HG02884 (cell line): ENCODE measurements around the gene ANKDD1A.

ENCODE experiments used
- ATAC-seq: cut with Tn5 transposase; IDR thresholded peaks from one replicate; pipeline ENCODE4 v1.9.1; 2021; ENCODE audit warnings: mild to moderate bottlenecking, moderate library complexity; ENCODE audit not compliant: unreplicated experiment

ANKDD1A gene

DNA sequence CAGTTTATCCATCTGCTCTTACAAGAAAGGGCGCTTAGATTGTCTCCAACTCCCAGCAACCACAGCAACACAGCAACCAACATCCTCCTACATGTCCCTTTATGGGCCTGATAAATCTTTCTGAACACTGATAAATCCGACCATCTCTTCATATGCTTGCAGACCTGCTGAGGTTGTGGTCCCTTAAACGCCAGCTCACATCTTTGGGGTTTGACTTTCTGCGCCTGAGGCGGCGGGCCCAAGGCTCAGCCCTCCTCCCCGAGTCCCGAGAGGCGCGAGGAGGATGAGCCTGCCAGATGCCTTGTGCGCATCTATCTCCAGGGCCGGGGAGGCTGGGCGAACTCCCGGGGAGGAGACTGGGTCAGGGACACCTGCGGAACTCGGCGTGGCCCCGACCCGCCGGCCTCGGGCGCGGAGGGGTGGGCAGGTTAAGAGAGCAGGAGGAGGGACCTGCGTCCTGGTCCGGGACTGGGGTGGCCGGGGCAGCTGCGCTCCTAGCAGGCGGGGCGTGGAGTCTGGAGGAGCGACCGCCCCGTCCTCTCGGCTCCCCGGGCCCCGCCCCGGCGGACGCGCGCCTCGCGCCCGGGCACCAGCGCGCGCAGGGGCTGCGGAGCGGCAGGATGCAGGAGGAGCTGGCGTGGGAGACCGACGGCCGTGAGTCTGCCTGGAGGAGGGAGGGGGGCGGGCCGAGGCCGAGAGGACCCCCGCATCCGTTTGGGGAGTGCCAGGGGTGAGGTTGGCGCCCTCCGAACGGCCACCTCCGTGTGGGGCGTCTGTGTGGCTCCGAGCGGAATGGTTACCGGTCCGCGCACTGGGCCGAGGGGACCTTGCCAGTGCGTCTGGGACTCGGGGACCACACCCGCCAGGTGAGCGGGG, at the start of gene ANKDD1A:
ANKDD1A (plus strand) TSS at position 592 of the 876 bp plus-strand sequence; CDS start at position 621, 29 bp downstream.
- no peak for ATAC-seq

DNA sequence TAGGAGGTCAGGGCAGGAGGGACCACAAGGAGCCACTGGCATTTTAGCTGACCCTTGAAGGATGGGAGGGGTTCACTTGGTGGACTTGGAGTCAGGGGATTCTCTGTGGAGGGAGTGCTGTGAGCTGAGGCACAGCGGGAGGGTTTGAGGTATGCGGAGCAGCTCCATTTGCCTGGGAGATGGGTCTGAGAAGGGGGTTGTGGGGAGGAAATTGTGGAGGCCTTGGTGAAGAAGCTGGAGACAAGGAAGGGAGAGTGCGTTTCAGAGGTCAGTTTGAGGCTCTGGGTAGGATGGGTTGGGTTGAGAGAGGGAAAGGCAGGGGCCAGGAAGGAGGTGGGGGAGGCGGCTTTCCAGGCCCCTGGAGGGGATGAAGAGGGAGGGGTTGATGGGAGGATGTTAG, 49.7 kb upstream of the ANKDD1A start:
- no peak for ATAC-seq

DNA sequence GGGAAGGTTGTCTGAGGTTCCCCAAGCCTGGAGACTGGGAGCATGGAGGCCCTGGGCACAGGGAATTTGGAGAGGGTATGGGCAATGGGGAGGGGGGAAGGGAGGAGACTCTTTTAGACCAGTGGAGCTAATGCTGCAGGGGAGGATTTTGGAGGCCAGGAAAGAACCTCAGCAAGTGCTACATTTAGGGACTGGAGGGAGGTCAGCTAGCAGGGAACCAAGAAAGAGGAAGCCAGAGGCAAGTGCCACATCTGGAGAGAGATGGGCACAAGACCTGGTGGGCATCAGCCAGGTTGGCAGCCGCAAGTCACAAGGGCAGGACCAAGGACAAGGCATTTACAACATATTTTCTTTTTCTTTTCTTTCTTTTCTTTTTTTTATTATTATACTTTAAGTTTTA, 49.3 kb upstream of the ANKDD1A start:
- no peak for ATAC-seq

DNA sequence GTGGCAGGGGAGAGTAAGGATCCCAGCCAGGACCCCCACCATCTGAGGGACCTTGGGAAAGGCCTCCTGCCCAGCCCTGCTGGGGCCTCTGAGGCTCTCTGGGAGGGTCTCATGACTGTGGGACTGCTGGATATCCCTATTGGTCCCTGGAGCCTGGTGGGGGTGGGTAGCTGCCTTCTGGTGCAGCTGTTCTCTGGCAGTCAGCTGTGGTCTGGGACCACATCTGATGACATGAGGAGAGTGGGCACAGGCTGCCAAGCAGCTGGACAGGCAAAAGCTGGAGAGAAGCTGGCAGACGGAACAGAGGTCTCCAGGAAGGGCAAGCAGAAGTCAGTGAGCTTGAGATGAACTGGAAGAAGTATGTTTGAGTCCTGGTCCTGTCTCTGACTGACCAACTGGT, 47.6 kb upstream of the ANKDD1A start:
- ATAC-seq, result no peak

DNA sequence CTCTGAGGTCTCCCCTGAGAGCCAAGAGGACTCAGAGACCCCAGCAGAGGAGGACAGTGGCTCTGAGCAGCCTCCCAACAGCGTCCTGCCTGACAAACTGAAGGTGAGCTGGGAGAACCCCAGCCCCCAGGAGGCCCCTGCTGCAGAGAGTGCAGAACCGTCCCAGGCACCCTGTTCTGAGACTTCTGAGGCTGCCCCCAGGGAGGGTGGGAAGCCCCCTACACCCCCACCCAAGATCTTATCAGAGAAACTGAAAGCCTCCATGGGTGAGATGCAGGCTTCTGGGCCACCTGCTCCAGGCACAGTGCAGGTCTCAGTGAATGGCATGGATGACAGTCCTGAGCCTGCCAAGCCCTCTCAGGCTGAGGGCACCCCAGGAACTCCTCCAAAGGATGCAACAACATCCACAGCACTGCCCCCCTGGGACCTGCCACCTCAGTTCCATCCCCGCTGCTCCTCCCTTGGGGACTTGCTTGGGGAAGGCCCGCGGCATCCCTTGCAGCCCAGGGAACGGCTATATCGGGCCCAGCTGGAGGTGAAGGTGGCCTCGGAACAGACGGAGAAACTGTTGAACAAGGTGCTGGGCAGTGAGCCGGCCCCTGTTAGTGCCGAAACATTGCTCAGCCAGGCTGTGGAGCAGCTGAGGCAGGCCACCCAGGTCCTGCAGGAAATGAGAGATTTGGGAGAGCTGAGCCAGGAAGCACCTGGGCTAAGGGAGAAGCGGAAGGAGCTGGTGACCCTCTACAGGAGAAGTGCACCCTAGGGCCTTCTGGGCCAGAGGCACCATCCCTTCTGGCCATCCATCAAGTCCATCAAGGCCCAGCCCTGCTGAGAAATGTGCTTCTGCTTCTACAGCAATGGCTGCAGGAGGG, 46.3 kb upstream of the ANKDD1A start:
- ATAC-seq, result no peak

DNA sequence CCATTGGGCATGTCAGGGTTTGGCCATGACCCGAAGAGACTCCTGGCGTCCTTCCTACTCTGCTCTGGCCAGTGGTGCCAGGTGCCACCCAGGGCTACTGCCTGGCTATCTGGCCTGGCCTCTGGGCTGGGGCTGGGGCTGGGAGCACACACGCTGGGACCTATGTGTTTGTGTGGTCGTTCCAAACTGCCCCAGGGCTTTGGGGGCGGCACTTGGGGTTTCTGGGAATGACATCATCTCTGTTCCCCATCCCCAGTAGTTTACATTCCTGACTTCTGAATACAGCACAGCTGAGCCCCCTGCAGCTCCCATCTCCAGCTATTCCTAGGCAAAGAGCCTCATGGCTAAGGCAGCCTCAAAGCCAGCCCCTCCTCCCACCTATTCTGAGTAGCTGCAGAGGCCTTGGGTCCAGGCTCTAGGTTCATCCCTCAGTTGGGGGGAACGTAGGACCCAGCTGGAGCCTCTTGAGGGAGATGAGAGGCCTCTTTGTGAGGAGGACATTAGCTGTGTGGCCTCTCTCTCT, 45.6 kb upstream of the ANKDD1A start:
- no peak for ATAC-seq

DNA sequence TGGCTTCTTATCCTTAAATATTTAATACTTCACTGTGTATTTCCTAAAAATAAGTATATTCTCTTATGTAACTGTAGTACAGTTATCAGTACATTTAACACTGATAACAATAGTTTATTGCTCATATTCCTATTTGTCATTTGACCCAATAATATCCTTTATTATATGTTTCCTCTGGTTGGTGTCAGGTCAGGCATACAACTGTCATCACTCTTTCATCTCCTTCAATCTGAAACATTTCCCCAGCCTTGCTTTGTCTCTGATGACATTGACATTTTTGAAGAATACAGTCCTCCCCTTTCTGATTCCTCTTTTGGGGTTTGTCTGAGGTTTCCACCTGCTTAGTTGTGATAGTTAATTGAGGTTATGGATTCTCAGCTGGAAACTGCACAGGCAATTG, 42.2 kb upstream of the ANKDD1A start:
- ATAC-seq, result no peak

DNA sequence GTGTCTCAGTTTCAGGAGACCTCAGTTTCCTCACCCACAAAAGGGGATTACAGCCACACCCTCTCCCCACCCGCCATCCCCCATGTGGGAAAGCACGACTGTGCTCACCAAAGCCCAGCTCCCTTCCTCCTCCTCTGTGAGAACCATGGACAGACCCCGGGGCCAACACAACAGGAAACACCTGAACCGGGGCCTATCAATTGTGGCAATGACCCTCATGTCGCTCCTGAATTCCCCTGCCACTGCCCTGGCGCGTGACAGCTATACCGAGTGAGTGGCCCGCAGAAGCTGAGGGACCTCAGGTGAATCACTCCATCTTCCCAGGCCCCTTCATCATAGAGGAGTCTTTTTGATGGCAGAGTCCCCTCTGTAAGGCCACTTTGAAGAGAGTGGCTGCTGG, 41.3 kb upstream of the ANKDD1A start:
- no peak for ATAC-seq

DNA sequence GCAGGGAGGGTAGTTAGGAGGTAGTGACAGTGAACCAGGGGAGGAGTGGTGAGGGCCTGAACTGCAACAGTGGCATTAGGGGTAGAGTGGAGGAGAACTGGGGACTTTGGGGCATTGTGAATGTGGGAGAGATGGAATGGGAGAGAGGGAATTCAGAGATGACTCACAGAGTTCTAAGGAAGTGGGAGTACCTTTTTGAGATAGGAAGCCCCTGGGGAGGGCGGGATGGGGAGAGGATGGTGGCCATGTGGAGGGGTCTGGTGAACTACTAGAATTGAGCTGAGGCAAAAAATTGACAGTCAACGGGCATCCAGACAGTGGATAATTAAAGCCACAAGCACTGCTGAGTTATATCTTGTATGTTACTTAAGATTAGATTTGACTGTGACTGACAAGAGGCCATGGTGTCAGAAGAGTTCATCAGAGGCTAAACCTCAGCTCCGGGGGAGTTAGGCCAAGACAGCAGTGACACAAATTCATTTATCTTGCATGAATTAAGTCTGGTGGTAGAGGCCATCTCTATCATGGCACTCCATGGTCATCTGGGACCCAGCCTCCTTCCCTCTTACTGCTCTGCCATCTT, 36.0 kb upstream of the ANKDD1A start:
- ATAC-seq, result no peak

DNA sequence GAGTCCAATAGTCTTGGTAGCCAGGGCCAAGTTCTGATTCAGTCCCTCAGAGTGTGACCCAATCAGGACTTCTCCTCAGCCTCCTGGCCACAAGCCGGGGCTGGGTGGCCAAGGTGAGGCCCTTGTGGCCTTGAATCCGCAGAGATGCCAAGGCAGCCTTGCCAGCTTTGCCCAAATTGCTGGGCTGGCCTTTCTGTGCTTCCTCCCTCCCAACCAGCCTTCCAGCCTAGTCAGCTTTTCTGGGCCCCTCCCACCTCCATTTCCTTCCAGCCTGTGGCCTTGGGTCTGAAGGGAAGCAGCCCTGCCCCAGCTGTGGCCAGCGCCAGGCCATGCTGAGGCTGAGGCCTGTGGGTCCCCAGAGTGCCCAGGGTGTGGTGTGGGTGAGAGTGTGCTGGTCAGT, 34.3 kb upstream of the ANKDD1A start:
- no peak for ATAC-seq

DNA sequence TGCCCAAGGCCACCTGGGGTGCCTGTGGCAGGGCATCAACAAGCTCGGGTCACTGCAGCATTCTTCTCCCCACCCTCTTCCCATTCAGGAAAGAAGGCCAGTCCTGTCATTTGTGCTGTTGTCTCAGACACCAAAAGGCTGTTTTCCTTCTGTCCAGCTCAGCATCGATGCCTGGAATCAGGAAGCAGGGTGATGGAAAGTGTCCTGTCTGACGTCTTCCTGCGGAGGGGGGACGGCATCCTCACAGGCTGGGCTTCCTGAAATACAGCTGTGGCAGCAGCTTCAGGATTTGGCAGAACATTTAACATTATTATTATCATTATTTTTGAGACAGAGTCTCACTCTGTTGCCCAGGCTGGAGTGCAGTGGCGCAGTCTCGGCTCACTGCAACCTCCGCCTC, 33.0 kb upstream of the ANKDD1A start:
- ATAC-seq, result no peak

DNA sequence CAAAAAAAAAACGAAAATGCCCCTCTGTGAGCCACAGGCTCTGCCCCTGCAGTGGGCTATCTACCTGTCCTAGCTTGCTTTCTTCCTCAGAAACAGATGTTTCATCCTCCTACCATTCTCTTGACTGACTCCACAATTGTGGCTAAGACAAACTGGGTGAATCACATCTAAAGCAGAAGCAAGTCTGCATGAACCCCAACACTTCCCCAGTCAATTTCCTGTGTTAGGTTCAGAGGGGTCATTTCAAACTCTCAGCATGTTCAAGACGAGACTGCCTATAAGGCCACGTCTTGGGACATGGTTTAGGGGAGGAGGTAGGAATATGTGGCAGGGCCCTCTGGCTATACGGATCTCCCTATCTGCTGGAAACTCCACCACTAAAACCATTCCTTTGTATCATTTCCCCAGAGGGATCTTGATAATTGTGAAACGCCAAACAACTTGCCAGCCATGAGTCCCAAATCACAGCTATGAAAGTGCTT, 28.6 kb upstream of the ANKDD1A start:
- no peak for ATAC-seq

DNA sequence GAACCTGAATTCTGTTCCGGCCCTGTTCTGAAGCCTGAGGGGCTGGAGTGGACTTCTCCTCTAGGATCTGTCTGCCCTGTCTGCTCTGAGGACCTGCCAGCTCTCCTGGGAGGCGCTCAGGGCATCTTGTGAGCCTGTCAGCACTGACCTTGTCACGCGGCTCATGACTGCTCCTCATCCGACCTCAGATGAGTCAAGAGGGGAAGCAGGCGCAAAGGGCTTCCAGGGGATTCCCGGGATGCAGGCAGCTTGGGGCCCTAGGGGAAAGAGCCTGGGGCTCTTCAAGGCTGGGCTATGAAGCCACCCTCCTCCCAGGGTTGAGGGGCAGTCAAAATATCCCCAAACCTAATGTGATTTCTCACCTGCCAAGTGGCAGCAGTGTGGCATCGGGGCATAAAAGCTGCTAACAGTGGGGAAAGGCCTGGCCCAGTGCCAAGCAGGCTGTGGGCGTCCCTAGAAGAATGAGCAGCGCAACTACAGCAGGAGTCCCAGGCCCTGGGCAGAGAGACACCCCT, 27.6 kb upstream of the ANKDD1A start:
- ATAC-seq, result peak; percentile 78

DNA sequence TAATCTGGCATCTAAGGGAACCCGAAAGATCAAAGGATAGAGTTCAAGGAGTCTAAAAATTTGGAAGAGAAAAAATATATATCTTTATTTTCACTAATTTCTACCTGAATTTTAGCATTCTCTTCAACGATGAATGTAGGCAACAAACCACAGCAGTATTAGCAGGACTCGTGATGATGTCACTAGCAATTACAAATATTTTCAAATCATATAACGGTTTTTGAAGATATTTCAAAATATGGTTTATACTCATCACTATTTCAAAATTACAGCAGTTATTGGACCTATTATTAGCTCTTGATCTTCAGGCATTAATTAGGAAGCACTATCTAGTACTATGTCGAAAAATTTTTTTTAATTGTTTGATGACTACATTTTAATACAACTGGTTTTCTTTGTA, 27.0 kb upstream of the ANKDD1A start:
- no peak for ATAC-seq

DNA sequence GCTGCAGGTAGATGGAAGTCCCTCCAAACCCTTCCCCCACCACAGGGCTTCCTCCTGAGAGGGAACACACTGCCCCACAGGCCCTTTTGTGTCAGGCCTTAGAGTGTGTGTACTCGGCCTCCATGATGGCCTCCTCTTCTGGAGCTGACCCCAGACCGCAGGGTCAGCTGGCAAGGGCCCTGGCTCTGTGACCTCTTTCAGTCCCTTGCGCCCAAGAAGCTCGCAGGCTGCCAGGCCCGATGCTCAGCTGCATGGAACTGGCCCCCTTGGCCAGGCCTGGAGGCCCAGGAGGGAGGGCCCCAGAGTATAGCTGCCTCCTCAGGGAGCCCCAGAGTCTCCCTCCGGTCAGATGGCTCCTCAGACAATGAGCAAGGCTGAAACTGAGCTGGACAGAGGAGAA, 23.4 kb upstream of the ANKDD1A start:
- no peak for ATAC-seq

DNA sequence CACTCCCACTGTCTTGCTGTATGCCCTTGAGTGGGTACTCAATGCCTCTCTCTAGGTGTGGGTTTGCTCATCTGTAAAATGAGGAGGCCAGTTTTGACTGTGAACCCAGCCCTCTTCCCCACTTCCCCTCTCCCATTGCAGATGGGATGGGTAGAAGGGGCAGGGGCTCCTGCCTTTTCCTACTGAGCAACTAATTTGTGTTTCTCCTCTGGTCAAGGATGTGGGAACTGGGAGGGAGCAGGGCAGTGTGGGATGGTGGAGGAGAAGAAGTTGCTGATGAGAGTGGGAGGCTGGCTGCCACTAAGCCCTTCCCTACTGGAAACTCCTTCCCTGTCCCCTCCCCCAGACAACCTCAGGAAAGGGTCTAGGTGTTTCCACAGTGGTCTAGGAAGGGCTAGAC, 20.1 kb upstream of the ANKDD1A start:
- ATAC-seq, result no peak

DNA sequence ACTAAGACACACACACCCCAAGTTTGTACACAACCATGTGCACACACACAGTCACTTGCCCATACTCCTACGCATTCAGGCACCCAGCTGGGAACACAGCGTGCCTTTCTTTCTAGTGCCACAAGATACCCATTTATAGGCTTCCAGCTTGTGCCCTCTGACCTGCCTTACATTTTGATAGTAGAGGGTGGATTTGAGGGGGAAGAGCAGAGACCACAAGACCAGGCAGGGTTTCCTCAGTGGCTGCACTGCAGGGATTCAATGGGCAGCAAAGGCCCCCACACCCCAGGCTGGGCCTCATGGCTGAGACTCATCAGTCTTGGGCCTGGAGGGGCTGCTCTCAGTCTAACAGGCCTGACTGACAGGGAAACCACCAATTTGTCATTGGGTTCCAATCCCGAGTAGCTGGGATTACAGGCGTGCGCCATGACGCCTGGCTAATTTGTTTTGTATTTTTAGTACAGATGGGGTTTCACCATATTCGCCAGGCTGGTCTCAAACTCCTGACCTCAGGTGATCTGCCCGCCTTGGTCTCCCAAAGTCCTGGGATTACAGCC, 18.8 kb upstream of the ANKDD1A start:
- ATAC-seq, result no peak

DNA sequence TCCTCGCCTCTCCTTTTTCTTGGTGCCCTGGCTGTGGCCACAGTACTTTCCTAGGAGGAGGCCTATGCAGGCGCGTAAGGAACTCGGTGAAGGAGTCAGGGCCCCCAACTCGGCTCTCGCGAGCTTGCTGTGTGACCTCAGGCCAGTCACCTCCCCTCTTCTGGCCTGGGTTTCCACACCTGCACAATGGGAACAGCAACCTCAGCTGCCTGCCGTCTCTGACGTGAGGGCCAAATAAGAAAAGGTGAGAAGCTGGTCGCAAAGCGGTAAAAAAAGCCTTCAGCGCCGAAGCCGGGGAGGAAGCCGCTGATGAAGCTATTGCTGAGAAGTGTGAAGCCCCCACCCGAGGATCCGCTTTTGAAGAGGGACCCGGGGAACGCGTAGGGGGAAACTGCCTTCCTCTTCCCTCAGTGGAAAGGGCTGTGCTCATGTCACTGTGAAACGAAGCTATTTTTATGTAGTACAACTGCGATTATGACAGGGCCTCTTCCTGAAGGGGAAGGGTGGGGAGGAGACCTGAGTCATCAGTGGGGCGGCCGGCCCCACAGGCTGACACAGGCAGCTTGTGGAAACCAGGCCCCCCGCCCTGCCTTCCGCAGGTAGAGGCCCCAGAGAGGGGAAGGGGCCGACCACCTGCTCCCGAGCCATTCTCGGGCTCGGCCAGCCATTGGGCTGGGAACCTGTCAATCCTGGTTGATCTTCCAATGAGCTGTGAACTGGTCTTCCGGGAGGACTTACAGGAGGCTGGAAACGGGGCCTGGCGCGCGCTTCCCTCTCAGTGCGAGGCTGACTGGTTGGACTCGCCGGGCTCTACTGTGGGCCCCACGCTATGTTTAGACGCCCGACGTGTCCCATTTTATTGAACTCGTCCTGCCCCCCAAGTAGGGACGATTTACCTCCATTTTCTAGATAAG, 18.0 kb upstream of the ANKDD1A start:
- peak; percentile 59 for ATAC-seq

DNA sequence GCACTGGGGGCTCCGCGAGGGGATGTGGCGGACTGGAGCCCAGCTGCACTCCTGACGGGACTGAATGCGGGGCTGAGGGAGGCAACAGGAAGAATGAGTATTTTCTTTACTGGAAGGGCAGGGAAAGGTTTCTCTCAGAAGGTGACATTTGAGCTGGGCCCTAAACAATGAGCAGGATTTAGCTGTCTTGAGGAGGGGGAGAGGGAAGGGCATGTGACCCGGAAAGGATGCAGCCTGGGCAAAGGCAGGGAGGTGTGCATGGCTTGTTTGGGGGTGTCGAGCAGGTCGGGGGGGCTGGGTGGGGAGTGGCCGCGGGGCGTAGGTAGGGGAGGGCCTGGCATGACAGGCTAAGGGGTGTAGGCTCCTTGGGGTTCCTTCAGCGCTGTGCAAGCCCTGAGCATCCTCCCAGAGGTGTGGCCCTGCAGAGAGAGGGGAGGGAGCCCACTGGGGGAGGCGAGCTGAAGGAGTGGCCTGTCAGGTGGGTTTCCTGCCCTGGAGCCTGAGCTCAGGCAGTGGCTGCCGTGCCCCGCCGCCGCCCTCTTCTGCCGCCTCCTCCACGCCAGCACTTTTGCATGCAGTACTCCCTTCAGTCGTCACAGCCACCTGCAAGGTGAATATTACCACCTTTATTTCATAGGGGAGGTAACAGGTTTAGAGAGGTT, 17.2 kb upstream of the ANKDD1A start:
- peak; percentile 20 for ATAC-seq
